GM12878 (cell line): ENCODE data around the gene ATAD2B. TPM values are rescaled to one million over a fixed set of nuclear protein-coding genes. Genes with fewer than 3 reads are reported as not detected.

Source experiments
- ATAC-seq: fragments of 200-7000 bp; cut with Tn5 transposase; 3 replicates; pipeline ENCODE4 v1.9.1; 2020; ENCODE audit warnings: mild to moderate bottlenecking, moderate library complexity
- BruUV-seq: library from RNA; stranded (reverse); fragments of 400-500 nt; replicated peaks from 2 replicates; lab custom pipeline; 2021; lab: Mats Ljungman, UMichigan
- CTCF ChIA-PET: fragments of 300-600 bp; sonication (Branson Sonifier 250); formaldehyde crosslinking; extraction: SDS; loops from one replicate; lab custom pipeline; 2021; ENCODE audit warnings: inconsistent platforms; lab: Yijun Ruan, JAX
- POLR2A ChIA-PET: fragments of 350-600 bp; formaldehyde crosslinking; extraction: SDS; loops from one replicate; lab custom pipeline; 2021; ENCODE audit warnings: inconsistent platforms; lab: Charles Lee
- RAD21 ChIA-PET: fragments of 300-600 bp; sonication (Branson Sonifier 250); formaldehyde crosslinking; loops from one replicate; lab custom pipeline; 2023; ENCODE audit warnings: antibody characterized with exemption; ENCODE audit not compliant: unreplicated experiment; lab: Charles Lee
- SMC1A ChIA-PET: fragments of 300-600 bp; sonication (Branson Sonifier 250); formaldehyde crosslinking; loops from one replicate; lab custom pipeline; 2023; ENCODE audit not compliant: unreplicated experiment, uncharacterized antibody; lab: Charles Lee
- DNase-seq: peaks from one replicate; pipeline ENCODE4 v3.0.0-alpha.2; 2011; ENCODE audit warnings: low read depth, low spot score
- FAIRE-seq: peaks from 3 replicates; lab custom pipeline; 2011; peaks lifted over from hg19 to GRCh38; lab: Jason Lieb, UNC
- H2AFZ ChIP-seq: 2 replicates; pipeline ENCODE4 v1.6.0; 2011; ENCODE audit warnings: low read depth, low read length, control low read depth; ENCODE audit not compliant: control insufficient read depth
- H3K27ac ChIP-seq: 2 replicates; pipeline ENCODE4 v1.5.1; 2011; ENCODE audit warnings: control low read depth; ENCODE audit not compliant: control insufficient read depth, insufficient read depth
- H3K27me3 ChIP-seq, 2 experiments: replicated peaks in 1 of 2; 2 replicates each; pipeline versions ENCODE4 v1.6.0 to v1.6.1; 2011; ENCODE audit warnings: low read length in 1 of 2; ENCODE audit not compliant: control insufficient read depth in 2 of 2, insufficient read depth in 2 of 2
- H3K36me3 ChIP-seq, 2 experiments: 2 replicates each; pipeline ENCODE4 v1.5.1; 2011; ENCODE audit warnings: low read length in 1 of 2; ENCODE audit not compliant: control insufficient read depth in 2 of 2, insufficient read depth in 2 of 2
- H3K4me1 ChIP-seq: 2 replicates; pipeline ENCODE4 v1.6.1; 2011; ENCODE audit warnings: mild to moderate bottlenecking, low read length, moderate library complexity, mixed read lengths; ENCODE audit not compliant: control insufficient read depth, insufficient read depth
- H3K4me2 ChIP-seq: 2 replicates; pipeline ENCODE4 v1.6.0; 2011; ENCODE audit warnings: control low read depth; ENCODE audit not compliant: control insufficient read depth, insufficient read depth
- H3K4me3 ChIP-seq: fragments of 200-600 bp; sonication (generic); 2 replicates; pipeline ENCODE4 v1.5.1; 2016
- H3K79me2 ChIP-seq: 2 replicates; pipeline ENCODE4 v1.6.0; 2011; ENCODE audit warnings: low read length; ENCODE audit not compliant: control insufficient read depth, insufficient read depth
- H3K9ac ChIP-seq: 2 replicates; pipeline ENCODE4 v1.8.0; 2011; ENCODE audit warnings: low read length, control low read depth, mixed read lengths; ENCODE audit not compliant: control insufficient read depth, insufficient read depth
- H3K9me3 ChIP-seq: replicated peaks from 3 replicates; pipeline ENCODE4 v1.5.1; 2011; ENCODE audit warnings: mild to moderate bottlenecking, low read length; ENCODE audit not compliant: control insufficient read depth, insufficient read depth
- H4K20me1 ChIP-seq: 2 replicates; pipeline ENCODE4 v1.6.0; 2011; ENCODE audit not compliant: control insufficient read depth, insufficient read depth
- CHD2 ChIP-seq: IDR thresholded peaks from 2 replicates; pipeline ENCODE4 v1.6.1; 2011; ENCODE audit warnings: low read depth, low read length, improper control_type of control experiment, borderline replicate concordance
- CHD4 ChIP-seq: fragments of 200-600 bp; sonication (generic); IDR thresholded peaks from 2 replicates; pipeline ENCODE4 v1.6.1; 2016; ENCODE audit warnings: mild to moderate bottlenecking
- ESRRA ChIP-seq: IDR thresholded peaks from 2 replicates; pipeline ENCODE4 v1.6.1; 2012; ENCODE audit warnings: mild to moderate bottlenecking, low read length, improper control_type of control experiment
- HDAC6 ChIP-seq: fragments of 200-600 bp; sonication (generic); IDR thresholded peaks from one replicate; pipeline ENCODE4 v1.8.0; 2017; ENCODE audit warnings: antibody characterized with exemption; ENCODE audit not compliant: unreplicated experiment
- MEF2B ChIP-seq: fragments of 450-650 bp; IDR thresholded peaks from 2 replicates; pipeline ENCODE4 v1.6.1; 2018; ENCODE audit warnings: mild to moderate bottlenecking, moderate library complexity; ENCODE audit not compliant: partially characterized antibody, poor library complexity, severe bottlenecking
- RAD21 ChIP-seq: IDR thresholded peaks from 2 replicates; pipeline ENCODE4 v1.6.1; 2011; ENCODE audit warnings: mild to moderate bottlenecking, low read depth, low read length, moderate library complexity; ENCODE audit not compliant: insufficient read depth
- ZNF24 ChIP-seq: fragments of 450-650 bp; IDR thresholded peaks from 2 replicates; pipeline ENCODE4 v1.6.1; 2017; ENCODE audit warnings: antibody characterized with exemption, mild to moderate bottlenecking
- WGBS: methylation state at CpG from one replicate; pipeline ENCODE4 v1.1.6; 2016; ENCODE audit warnings: low lambda C conversion rate; ENCODE audit not compliant: insufficient replicate concordance, insufficient coverage; ENCODE audit errors: missing lambda C conversion rate; 5-methylcytosine and 5-hydroxymethylcytosine counted together
- in situ Hi-C: fragments of 300-500 bp; cut with MboI; formaldehyde crosslinking; loops from 9 replicates; pipeline ENCODE4 v1.14.3; 2018; ENCODE audit warnings: mixed read lengths
- intact Hi-C: fragments of 100-400 bp; cut with micrococcal nuclease; formaldehyde crosslinking; loops from one replicate; pipeline ENCODE4 v1.14.2; 2022; ENCODE audit not compliant: unreplicated experiment
- polyA plus RNA-seq, 11 experiments: library from polyadenylated mRNA; depleted of rRNA in 4 of 11; unstranded in 6 of 11; stranded (reverse) in 5 of 11; fragments of >200 nt; fragmentation: Nextera tagmentation in 4 of 11; fragmentation: Illumina TruSeq in 1 of 11; extraction: Ambion mirVana in 4 of 11; extraction: Trizol in 1 of 11; gene quantifications; 1 replicate in 1 of 11; 2 replicates in 10 of 11; pipeline versions ENCODE4 v1.2.1 to v1.2.3, GENCODE V29; 2011 to 2016; ENCODE audit warnings: inconsistent platforms in 2 of 11, missing spikeins in 2 of 11, low read depth in 1 of 11
- total RNA-seq, 4 experiments: library from RNA; depleted of rRNA in 3 of 4; stranded (reverse); fragments of >200 nt in 3 of 4; fragmentation: Illumina TruSeq in 1 of 4; extraction: Trizol in 1 of 4; gene quantifications; 2 replicates each; pipeline versions ENCODE4 v1.2.1 to v1.2.3, GENCODE V29; 2013 to 2021
- TF ChIP-seq, protein P1 (sequence below), 3 experiments: IDR thresholded peaks in 2 of 3; conservative IDR thresholded peaks in 1 of 3; 2 replicates each; pipeline ENCODE4 v1.5.1; 2011; ENCODE audit warnings: low read depth in 3 of 3, low read length in 3 of 3, mild to moderate bottlenecking in 3 of 3, control low read depth in 2 of 3, moderate library complexity in 2 of 3, inconsistent platforms in 1 of 3, mixed read lengths in 1 of 3; ENCODE audit not compliant: control insufficient read depth in 2 of 3, insufficient read depth in 1 of 3; ENCODE audit errors: extremely low read depth in 1 of 3
- TF ChIP-seq, protein P2 (sequence below): fragments of 450-650 bp; formaldehyde crosslinking; IDR thresholded peaks from 2 replicates; pipeline ENCODE4 v1.4.0; 2020; ENCODE audit warnings: mild to moderate bottlenecking, moderate library complexity
- TF ChIP-seq, protein P3 (sequence below): fragments of 450-650 bp; IDR thresholded peaks from 2 replicates; pipeline ENCODE4 v1.6.1; 2017; ENCODE audit warnings: mild to moderate bottlenecking, low read depth, inconsistent platforms; ENCODE audit not compliant: poor library complexity, severe bottlenecking

The ATAD2B gene
- total and polyA plus RNA-seq, 10 of the 15 experiments (the other 5 are each of a cell fraction or from before 2014, with no cell fraction given): 3.6 to 29.9 (median 16.8) TPM

DNA sequence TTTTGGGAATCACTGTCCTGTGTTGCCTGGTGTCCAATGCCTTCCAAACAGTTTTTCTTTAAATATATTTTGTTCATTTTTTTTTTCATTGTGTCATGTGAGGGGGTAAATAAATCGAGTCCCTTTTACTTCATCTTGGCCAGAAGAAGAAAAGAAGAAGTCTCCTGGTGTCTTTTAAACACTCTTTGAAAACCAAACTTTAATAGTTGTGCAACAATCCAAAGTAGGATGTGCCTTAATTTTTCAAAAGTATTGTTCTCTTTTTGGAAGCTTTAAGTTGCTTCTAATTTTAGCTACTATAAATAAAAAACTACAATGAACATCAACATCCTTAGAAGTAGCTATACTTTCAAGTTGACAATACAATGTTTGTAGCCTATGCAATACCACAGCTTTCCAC is 154.9 kb downstream of the ATAD2B start (continued):
- TF ChIP-seq, protein P1, sequence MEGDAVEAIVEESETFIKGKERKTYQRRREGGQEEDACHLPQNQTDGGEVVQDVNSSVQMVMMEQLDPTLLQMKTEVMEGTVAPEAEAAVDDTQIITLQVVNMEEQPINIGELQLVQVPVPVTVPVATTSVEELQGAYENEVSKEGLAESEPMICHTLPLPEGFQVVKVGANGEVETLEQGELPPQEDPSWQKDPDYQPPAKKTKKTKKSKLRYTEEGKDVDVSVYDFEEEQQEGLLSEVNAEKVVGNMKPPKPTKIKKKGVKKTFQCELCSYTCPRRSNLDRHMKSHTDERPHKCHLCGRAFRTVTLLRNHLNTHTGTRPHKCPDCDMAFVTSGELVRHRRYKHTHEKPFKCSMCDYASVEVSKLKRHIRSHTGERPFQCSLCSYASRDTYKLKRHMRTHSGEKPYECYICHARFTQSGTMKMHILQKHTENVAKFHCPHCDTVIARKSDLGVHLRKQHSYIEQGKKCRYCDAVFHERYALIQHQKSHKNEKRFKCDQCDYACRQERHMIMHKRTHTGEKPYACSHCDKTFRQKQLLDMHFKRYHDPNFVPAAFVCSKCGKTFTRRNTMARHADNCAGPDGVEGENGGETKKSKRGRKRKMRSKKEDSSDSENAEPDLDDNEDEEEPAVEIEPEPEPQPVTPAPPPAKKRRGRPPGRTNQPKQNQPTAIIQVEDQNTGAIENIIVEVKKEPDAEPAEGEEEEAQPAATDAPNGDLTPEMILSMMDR (IDR thresholded peaks at IDR 0.05 in 2 of 3, conservative IDR thresholded peaks at IDR 0.05 in 1 of 3; ENCODE audit: control insufficient read depth in 2 of 3, extremely low read depth in 1 of 3, insufficient read depth in 1 of 3, low read depth in 3 of 3, low read length in 3 of 3): no peak
- TF ChIP-seq ZNF24: no peak
- TF ChIP-seq, protein P2, sequence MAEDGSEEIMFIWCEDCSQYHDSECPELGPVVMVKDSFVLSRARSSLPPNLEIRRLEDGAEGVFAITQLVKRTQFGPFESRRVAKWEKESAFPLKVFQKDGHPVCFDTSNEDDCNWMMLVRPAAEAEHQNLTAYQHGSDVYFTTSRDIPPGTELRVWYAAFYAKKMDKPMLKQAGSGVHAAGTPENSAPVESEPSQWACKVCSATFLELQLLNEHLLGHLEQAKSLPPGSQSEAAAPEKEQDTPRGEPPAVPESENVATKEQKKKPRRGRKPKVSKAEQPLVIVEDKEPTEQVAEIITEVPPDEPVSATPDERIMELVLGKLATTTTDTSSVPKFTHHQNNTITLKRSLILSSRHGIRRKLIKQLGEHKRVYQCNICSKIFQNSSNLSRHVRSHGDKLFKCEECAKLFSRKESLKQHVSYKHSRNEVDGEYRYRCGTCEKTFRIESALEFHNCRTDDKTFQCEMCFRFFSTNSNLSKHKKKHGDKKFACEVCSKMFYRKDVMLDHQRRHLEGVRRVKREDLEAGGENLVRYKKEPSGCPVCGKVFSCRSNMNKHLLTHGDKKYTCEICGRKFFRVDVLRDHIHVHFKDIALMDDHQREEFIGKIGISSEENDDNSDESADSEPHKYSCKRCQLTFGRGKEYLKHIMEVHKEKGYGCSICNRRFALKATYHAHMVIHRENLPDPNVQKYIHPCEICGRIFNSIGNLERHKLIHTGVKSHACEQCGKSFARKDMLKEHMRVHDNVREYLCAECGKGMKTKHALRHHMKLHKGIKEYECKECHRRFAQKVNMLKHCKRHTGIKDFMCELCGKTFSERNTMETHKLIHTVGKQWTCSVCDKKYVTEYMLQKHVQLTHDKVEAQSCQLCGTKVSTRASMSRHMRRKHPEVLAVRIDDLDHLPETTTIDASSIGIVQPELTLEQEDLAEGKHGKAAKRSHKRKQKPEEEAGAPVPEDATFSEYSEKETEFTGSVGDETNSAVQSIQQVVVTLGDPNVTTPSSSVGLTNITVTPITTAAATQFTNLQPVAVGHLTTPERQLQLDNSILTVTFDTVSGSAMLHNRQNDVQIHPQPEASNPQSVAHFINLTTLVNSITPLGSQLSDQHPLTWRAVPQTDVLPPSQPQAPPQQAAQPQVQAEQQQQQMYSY (CRISPR knock-in tag): no peak
- no peak for TF ChIP-seq CHD4
- TF ChIP-seq ESRRA: no peak
- no peak for TF ChIP-seq CHD2

GRCh38 chr2:23769364-23769763 is 157.6 kb downstream of the ATAD2B start:
- no peak for ATAC-seq
- H2AFZ ChIP-seq: no peak overlapping the region
- H3K4me1 ChIP-seq: peaks cover 5% of the 10 kb centered on the region; the same call in 1 of the 2 replicates
- FAIRE-seq: no peak
- H3K9me3 ChIP-seq: peaks cover 1% of the 10 kb centered on the region; the same call in 1 of the 3 replicates
- SMC1A ChIA-PET: no interaction called here
- RAD21 ChIA-PET: no interaction called here
- POLR2A ChIA-PET: no interaction called here
- H3K27ac ChIP-seq: no peak overlapping the region
- no peak overlapping the region for H3K4me3 ChIP-seq
- intact Hi-C loops (no loop called here), in situ Hi-C loops (no loop called here)
- no peaks in the 10 kb centered on the region for H3K27me3 ChIP-seq
- no peaks in the 10 kb centered on the region for H4K20me1 ChIP-seq
- H3K9ac ChIP-seq: no peak overlapping the region
- 98% methylated on average over 4 of the region's 5 CpGs for WGBS
- H3K79me2 ChIP-seq: no peaks in the 10 kb centered on the region
- CTCF ChIA-PET: interaction anchor here (1.6 kb wide), 1 partner anchor 24 kb away, joined by 4 read pairs; no protein-coding TSS in a partner anchor
- peaks cover 0 to 5% of the 10 kb centered on the region in 2 experiments; a peak in 3 of 4 replicates for H3K36me3 ChIP-seq
- no peak for DNase-seq
- H3K4me2 ChIP-seq: no peak overlapping the region
- no TSS peak for BruUV-seq
- no peak for TF ChIP-seq RAD21
- TF ChIP-seq, protein P2 (CRISPR knock-in tag): no peak
- TF ChIP-seq HDAC6: no peak
- TF ChIP-seq, protein P3, sequence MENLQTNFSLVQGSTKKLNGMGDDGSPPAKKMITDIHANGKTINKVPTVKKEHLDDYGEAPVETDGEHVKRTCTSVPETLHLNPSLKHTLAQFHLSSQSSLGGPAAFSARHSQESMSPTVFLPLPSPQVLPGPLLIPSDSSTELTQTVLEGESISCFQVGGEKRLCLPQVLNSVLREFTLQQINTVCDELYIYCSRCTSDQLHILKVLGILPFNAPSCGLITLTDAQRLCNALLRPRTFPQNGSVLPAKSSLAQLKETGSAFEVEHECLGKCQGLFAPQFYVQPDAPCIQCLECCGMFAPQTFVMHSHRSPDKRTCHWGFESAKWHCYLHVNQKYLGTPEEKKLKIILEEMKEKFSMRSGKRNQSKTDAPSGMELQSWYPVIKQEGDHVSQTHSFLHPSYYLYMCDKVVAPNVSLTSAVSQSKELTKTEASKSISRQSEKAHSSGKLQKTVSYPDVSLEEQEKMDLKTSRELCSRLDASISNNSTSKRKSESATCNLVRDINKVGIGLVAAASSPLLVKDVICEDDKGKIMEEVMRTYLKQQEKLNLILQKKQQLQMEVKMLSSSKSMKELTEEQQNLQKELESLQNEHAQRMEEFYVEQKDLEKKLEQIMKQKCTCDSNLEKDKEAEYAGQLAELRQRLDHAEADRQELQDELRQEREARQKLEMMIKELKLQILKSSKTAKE: no peak
- TF ChIP-seq MEF2B: no peak
